HAP-1 (cell line): ENCODE data around the gene MYH9.
"Not testable (repeated sequence)": the region's sequence is repeated elsewhere in the genome, so short reads cannot be mapped to it uniquely, and the experiment has no call there.

ENCODE experiments used
- DNase-seq, 2 experiments: peaks; one replicate each; pipeline ENCODE4 v3.0.0-alpha.2; 2016 to 2020; ENCODE audit warnings: low spot score in 2 of 2
- H3K27me3 ChIP-seq: fragments of 250-450 bp; sonication (Bioruptor Pico); 2 replicates; pipeline ENCODE4 v1.5.1; 2020; ENCODE audit warnings: low read depth, mild to moderate bottlenecking, moderate library complexity
- H3K36me3 ChIP-seq: fragments of 250-450 bp; sonication (Bioruptor Pico); replicated peaks from 2 replicates; pipeline ENCODE4 v1.5.1; 2020; ENCODE audit warnings: mild to moderate bottlenecking
- H3K4me1 ChIP-seq: fragments of 250-450 bp; sonication (Bioruptor Pico); 2 replicates; pipeline ENCODE4 v1.5.1; 2020; ENCODE audit warnings: mild to moderate bottlenecking
- H3K4me3 ChIP-seq: fragments of 250-450 bp; sonication (Bioruptor Pico); 2 replicates; pipeline ENCODE4 v1.5.1; 2020; ENCODE audit warnings: mild to moderate bottlenecking, moderate library complexity
- H3K9me3 ChIP-seq: fragments of 250-450 bp; sonication (Bioruptor Pico); 2 replicates; pipeline ENCODE4 v1.5.1; 2020; ENCODE audit warnings: mild to moderate bottlenecking, moderate library complexity
- in situ Hi-C: fragments of 300-500 bp; cut with MboI; formaldehyde crosslinking; loops from 3 replicates; pipeline ENCODE4 v1.14.3; 2020; ENCODE audit warnings: low sequenced_read_pairs, inconsistent platforms, mixed read lengths

The MYH9 gene

GRCh38 chr22:36271951-36272350 is 115.8 kb downstream of the MYH9 start:
- in situ Hi-C loops, H3K36me3 ChIP-seq, H3K4me1 ChIP-seq, H3K27me3 ChIP-seq, H3K9me3 ChIP-seq, H3K4me3 ChIP-seq, DNase-seq: not testable (repeated sequence)

GRCh38 chr22:36271231-36271630 is 116.5 kb downstream of the MYH9 start:
- DNase-seq, H3K4me1 ChIP-seq, H3K36me3 ChIP-seq, H3K27me3 ChIP-seq, H3K9me3 ChIP-seq, in situ Hi-C loops, H3K4me3 ChIP-seq: not testable (repeated sequence)

GRCh38 chr22:36267896-36268485 is 119.8 kb downstream of the MYH9 start:
- H3K27me3 ChIP-seq, result no peaks in the 10 kb centered on the region; the same call in 1 of the 2 replicates
- H3K36me3 ChIP-seq, result no peaks in the 10 kb centered on the region
- H3K4me3 ChIP-seq, result no peak overlapping the region
- in situ Hi-C loops, result no loop called here
- H3K9me3 ChIP-seq, result no peaks in the 10 kb centered on the region
- no peaks in the 10 kb centered on the region for H3K4me1 ChIP-seq
- no peak for DNase-seq

- H3K27me3 ChIP-seq, result no peaks in the 10 kb centered on the region; the same call in 1 of the 2 replicates
- no peak for DNase-seq
- H3K4me1 ChIP-seq, result no peaks in the 10 kb centered on the region
- no peaks in the 10 kb centered on the region for H3K9me3 ChIP-seq
- in situ Hi-C loops, result no loop called here
- no peaks in the 10 kb centered on the region for H3K36me3 ChIP-seq
- H3K4me3 ChIP-seq, result no peak overlapping the region
These were observed 120.7 kb downstream of the MYH9 start for GRCh38 chr22:36267058-36267457.

- H3K4me1 ChIP-seq, H3K36me3 ChIP-seq, H3K27me3 ChIP-seq, in situ Hi-C loops, DNase-seq, H3K9me3 ChIP-seq, H3K4me3 ChIP-seq: not testable (repeated sequence)
These were observed 123.7 kb downstream of the MYH9 start for GRCh38 chr22:36263886-36264664.

- H3K4me1 ChIP-seq, H3K4me3 ChIP-seq, H3K9me3 ChIP-seq, DNase-seq, H3K36me3 ChIP-seq, H3K27me3 ChIP-seq, in situ Hi-C loops: not testable (repeated sequence)
These were observed 124.5 kb downstream of the MYH9 start for GRCh38 chr22:36263216-36263673.

GRCh38 chr22:36262307-36262706 is 125.5 kb downstream of the MYH9 start:
- DNase-seq, in situ Hi-C loops, H3K36me3 ChIP-seq, H3K4me3 ChIP-seq, H3K9me3 ChIP-seq, H3K4me1 ChIP-seq, H3K27me3 ChIP-seq: not testable (repeated sequence)

- DNase-seq, H3K36me3 ChIP-seq, H3K4me3 ChIP-seq, H3K27me3 ChIP-seq, H3K4me1 ChIP-seq, in situ Hi-C loops, H3K9me3 ChIP-seq: not testable (repeated sequence)
These were observed 126.1 kb downstream of the MYH9 start for GRCh38 chr22:36261675-36262074.

- Histone ChIP-seq H3K27me3 (0 out of 2 replicates have a peak, but pooled peaks cover 2% of the 10 kb centered on the region), H3K36me3 (no peaks in the 10 kb centered on the region), H3K4me3 (no peak overlapping the region), H3K4me1 (peaks cover 2% of the 10 kb centered on the region; the same call in 1 of the 2 replicates), H3K9me3 (no peaks in the 10 kb centered on the region)
- DNase-seq, result no peak
- in situ Hi-C loops, result no loop called here
These were observed 128.0 kb downstream of the MYH9 start for GRCh38 chr22:36259615-36260300.

- Histone ChIP-seq H3K36me3 (no peaks in the 10 kb centered on the region), H3K4me1 (peaks cover 2% of the 10 kb centered on the region; the same call in 1 of the 2 replicates), H3K9me3 (no peaks in the 10 kb centered on the region), H3K27me3 (0 out of 2 replicates have a peak, but pooled peaks cover 2% of the 10 kb centered on the region), H3K4me3 (no peak overlapping the region)
- in situ Hi-C loops, result no loop called here
- DNase-seq, result peak in 1 of 2 experiments; percentile 64
These were observed 128.8 kb downstream of the MYH9 start for GRCh38 chr22:36258701-36259614.

GRCh38 chr22:36257948-36258670 is 129.7 kb downstream of the MYH9 start:
- in situ Hi-C loops, result no loop called here
- Histone ChIP-seq H3K4me1 (peaks cover 2% of the 10 kb centered on the region; the same call in 1 of the 2 replicates), H3K36me3 (no peaks in the 10 kb centered on the region), H3K4me3 (no peak overlapping the region), H3K27me3 (0 out of 2 replicates have a peak, but pooled peaks cover 2% of the 10 kb centered on the region), H3K9me3 (no peaks in the 10 kb centered on the region)
- no peak for DNase-seq

- no peaks in the 10 kb centered on the region for H3K9me3 ChIP-seq
- in situ Hi-C loops, result no loop called here
These were observed 130.5 kb downstream of the MYH9 start for GRCh38 chr22:36257308-36257707.

More at GRCh38 chr22:36257308-36257707, 130.5 kb downstream of the MYH9 start:
- no peak for DNase-seq
- H3K27me3 ChIP-seq, result 0 out of 2 replicates have a peak, but pooled peaks cover 2% of the 10 kb centered on the region
- no peaks in the 10 kb centered on the region for H3K36me3 ChIP-seq
- H3K4me3 ChIP-seq, result no peak overlapping the region
- H3K4me1 ChIP-seq, result peaks cover 2% of the 10 kb centered on the region; the same call in 1 of the 2 replicates
